Type B pancreatic cell (in vitro differentiated cells): Measurements from ENCODE around the gene ABHD17C. TPM values are rescaled to one million over a fixed set of nuclear protein-coding genes. Genes with fewer than 3 reads are reported as not detected.

Experiments
- DNase-seq: peaks from one replicate; pipeline ENCODE4 v3.0.0; 2021; ENCODE audit warnings: mixed read lengths; ENCODE audit not compliant: unreplicated experiment; ENCODE audit errors: extremely low spot score
- H3K27ac Mint-ChIP-seq: 2 replicates; pipeline ENCODE4 v1.8.0; 2021; ENCODE audit warnings: mild to moderate bottlenecking, mixed read lengths
- H3K27me3 Mint-ChIP-seq: 2 replicates; pipeline ENCODE4 v1.8.0; 2021; ENCODE audit warnings: mixed read lengths
- H3K36me3 Mint-ChIP-seq: 2 replicates; pipeline ENCODE4 v1.8.0; 2021; ENCODE audit warnings: mixed read lengths
- H3K4me1 Mint-ChIP-seq: one replicate; pipeline ENCODE4 v1.8.0; 2021; ENCODE audit warnings: mixed read lengths; ENCODE audit not compliant: unreplicated experiment
- H3K4me3 Mint-ChIP-seq: 2 replicates; pipeline ENCODE4 v1.8.0; 2021; ENCODE audit warnings: mild to moderate bottlenecking, mixed read lengths
- H3K9me3 Mint-ChIP-seq: 2 replicates; pipeline ENCODE4 v1.8.0; 2021; ENCODE audit warnings: mixed read lengths
- CTCF ChIP-seq: fragments of 200-600 bp; sonication (generic); conservative IDR thresholded peaks from 2 replicates; pipeline ENCODE4 v1.5.0; 2021; ENCODE audit warnings: antibody characterized with exemption, mild to moderate bottlenecking
- total RNA-seq: library from RNA; stranded (reverse); gene quantifications from 2 replicates; pipeline ENCODE4 v1.2.1, GENCODE V29; 2021; ENCODE audit warnings: low replicate concordance

ABHD17C gene
- total RNA-seq, 1 donor from 2014 or later, result 41.0 TPM

DNA sequence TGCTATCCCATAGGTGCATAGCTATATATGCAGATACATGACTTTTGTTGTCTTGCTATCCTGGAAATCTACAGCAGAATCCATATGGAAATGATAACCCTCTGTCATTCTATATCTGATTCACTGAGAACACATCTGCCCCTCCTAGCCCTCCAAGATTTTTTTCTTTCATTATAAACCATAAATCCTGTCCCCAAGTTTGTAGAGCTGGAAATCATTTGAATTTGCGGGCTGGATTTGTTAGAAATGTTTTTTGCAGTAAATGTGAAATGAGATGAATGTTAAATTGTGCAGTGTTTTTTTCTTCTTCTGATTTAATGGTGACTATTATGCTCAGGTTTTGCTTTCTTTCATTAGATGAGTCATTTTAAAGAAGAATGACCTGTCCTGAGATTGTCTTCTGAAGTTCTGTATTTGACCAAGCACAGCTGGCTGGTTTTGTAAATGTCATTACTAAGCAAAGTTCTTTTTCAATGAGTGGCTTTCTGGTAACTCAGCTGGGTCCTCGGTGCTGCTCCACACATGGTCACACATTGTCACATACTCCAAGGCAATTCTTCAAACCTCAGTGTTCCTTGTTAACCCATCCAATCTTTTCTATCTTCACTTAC is 25.3 kb upstream of the ABHD17C start:
- no peak for DNase-seq
- H3K4me1 Mint-ChIP-seq, result peaks cover 28% of the 10 kb centered on the region

GRCh38 chr15:80673561-80674244 is 21.4 kb upstream of the ABHD17C start:
- DNase-seq, result no peak
- no peak overlapping the region for H3K27ac Mint-ChIP-seq
- no peaks in the 10 kb centered on the region for H3K36me3 Mint-ChIP-seq
- H3K4me3 Mint-ChIP-seq, result no peak overlapping the region
- no peaks in the 10 kb centered on the region for H3K9me3 Mint-ChIP-seq
- H3K4me1 Mint-ChIP-seq, result peaks cover 17% of the 10 kb centered on the region
- no peaks in the 10 kb centered on the region for H3K27me3 Mint-ChIP-seq
- TF ChIP-seq CTCF, result no peak

More for the DNA sequence above, 25.3 kb upstream of the ABHD17C start:
- H3K27me3 Mint-ChIP-seq, result no peaks in the 10 kb centered on the region
- H3K9me3 Mint-ChIP-seq, result no peaks in the 10 kb centered on the region
- no peaks in the 10 kb centered on the region for H3K36me3 Mint-ChIP-seq
- TF ChIP-seq CTCF, result no peak
- no peak overlapping the region for H3K4me3 Mint-ChIP-seq
- H3K27ac Mint-ChIP-seq, result peak overlapping the region; percentile 9

DNA sequence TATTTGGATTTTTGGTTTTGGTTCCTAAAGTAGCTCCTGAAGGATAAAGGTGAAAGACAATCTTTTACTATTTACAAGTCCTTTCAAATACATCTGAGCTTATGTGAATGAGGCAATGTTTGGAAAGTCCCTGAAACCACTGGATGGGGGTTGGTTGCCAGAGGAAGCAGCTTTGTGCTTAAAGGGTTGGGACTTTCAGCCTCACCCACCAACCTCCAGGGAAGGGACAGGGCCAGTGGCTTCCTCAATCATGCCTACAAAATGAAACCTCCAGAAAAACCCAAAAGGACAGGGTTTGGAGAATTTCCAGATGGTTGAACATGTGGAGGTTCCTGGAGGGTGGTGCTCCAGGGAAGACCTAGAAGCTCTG is 20.9 kb upstream of the ABHD17C start:
- H3K36me3 Mint-ChIP-seq, result no peaks in the 10 kb centered on the region
- peaks cover 12% of the 10 kb centered on the region for H3K4me1 Mint-ChIP-seq
- no peak overlapping the region for H3K27ac Mint-ChIP-seq
- H3K9me3 Mint-ChIP-seq, result no peaks in the 10 kb centered on the region
- TF ChIP-seq CTCF, result no peak
- no peak overlapping the region for H3K4me3 Mint-ChIP-seq
- no peaks in the 10 kb centered on the region for H3K27me3 Mint-ChIP-seq
- DNase-seq, result no peak

GRCh38 chr15:80677041-80677440 is 18.1 kb upstream of the ABHD17C start:
- H3K27me3 Mint-ChIP-seq, result no peaks in the 10 kb centered on the region
- no peak for TF ChIP-seq CTCF

GRCh38 chr15:80679167-80679803 is 15.8 kb upstream of the ABHD17C start:
- Mint-ChIP-seq H3K27ac (peak overlapping the region; percentile 99), H3K9me3 (no peaks in the 10 kb centered on the region), H3K4me3 (peak overlapping the region; percentile 60), H3K4me1 (no peaks in the 10 kb centered on the region), H3K27me3 (no peaks in the 10 kb centered on the region), H3K36me3 (no peaks in the 10 kb centered on the region)
- no peak for DNase-seq
- TF ChIP-seq CTCF, result no peak

More at GRCh38 chr15:80677041-80677440, 18.1 kb upstream of the ABHD17C start:
- H3K27ac Mint-ChIP-seq, result peak overlapping the region; percentile 91
- H3K9me3 Mint-ChIP-seq, result no peaks in the 10 kb centered on the region
- peak overlapping the region; percentile 7 for H3K4me3 Mint-ChIP-seq
- no peaks in the 10 kb centered on the region for H3K36me3 Mint-ChIP-seq
- H3K4me1 Mint-ChIP-seq, result peaks cover 5% of the 10 kb centered on the region
- DNase-seq, result no peak
